ENCODE data around the gene SPATA13.

GRCh38 chr13:24203273-24203672, 42.8 kb downstream of the SPATA13 start:
- TF ChIP-seq POLR2AphosphoS5 (IDR thresholded peaks at IDR 0.05; ENCODE audit: low read depth, low read length) (no peak), SIN3A (IDR thresholded peaks at IDR 0.05; ENCODE audit: borderline replicate concordance, insufficient read depth, low read length) (no peak), REST (IDR thresholded peaks at IDR 0.05; ENCODE audit: insufficient read depth in 1 of 2, low read depth in 2 of 2, low read length in 2 of 2) (no peak)

All from PFSK-1 (cell line).